COR-L47 (cell line): ENCODE measurements around the gene ADAM12.
"Not testable (repeated sequence)": the region's sequence is repeated elsewhere in the genome, so short reads cannot be mapped to it uniquely, and the experiment has no call there.

ENCODE experiments used
- DNase-seq: peaks from one replicate; lab custom pipeline; 2025; lab: John Stamatoyannopoulos, UW

The ADAM12 gene

DNA sequence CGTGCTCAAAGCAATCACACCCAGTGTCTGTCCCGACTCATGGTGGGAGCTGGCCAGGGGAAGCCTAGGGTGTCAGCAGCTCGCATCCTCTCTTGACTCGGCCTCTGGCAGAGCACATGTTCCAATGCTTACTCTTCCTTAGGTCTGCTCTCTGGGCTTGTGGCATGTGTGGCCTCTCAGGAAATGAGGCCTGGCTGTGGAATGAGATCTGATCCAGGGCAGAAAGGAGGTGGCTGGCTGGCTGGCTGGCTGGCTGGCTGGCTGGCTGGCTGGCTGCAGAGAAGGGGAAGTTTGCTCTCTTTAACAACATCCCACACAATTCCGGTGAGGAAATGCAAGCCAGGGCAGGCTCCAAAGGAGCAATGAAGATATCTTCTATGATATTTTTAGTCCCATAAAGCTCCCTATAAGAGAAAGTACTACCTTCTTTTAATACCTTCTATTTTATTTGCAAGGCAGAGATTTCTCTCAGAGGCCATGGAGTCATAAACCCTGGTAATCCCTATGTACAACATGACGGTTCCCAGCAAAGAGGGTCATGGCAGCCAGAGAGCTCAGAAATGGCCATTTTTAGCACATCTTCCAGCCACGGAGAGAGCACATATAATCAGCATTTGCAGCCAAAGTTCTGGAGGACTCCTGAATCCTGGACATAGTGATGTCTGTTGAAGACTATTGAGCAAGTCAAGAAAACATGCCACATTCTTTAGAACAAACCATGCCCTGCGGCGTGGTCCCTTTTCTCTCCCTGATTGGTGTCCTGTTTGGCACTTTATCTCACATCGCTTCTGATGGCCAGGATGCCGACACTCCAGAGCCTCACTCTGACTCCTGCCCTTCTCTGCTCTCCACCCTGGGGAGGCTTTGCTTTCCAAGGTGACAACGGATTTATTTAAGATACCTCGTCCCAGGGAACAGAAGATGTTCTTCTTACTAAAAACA, 338.2 kb downstream of the ADAM12 start:
- no peak for DNase-seq

DNA sequence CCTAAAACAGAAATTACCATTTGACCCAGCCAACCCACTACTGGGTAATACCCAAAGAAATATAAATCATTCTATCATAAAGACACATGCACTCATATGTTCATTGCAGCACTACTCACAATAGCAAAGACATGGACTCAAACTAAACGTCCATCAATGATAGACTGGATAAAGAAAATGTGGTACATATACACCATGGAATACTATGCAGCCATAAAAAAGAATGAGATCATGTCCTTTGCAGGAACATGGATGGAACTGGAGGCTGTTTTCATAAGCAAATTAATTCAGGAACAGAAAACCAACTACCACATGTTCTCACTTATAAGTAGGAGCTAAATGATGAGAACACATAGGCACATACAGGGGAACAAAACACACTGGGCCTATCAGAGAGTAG, 340.5 kb downstream of the ADAM12 start:
- not testable (repeated sequence) for DNase-seq

DNA sequence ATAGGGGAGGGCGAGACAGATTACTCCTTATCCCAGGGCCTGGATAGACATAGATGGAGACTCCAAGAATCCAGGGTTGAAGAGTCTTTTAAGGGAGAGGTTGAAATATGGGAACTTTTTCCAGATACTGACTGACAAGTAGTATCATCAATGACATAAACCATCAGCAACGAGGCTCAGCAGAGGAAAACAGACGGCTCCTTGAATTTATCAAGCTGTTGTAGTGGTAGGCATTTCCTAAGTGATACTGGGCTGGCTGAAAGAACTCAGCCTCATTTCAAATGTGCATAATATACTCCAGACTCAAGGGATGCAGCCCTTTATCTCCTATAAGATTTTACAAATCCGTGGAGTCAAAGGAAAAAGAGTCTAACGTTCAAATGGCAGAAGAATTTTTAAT, 341.4 kb downstream of the ADAM12 start:
- DNase-seq: no peak

DNA sequence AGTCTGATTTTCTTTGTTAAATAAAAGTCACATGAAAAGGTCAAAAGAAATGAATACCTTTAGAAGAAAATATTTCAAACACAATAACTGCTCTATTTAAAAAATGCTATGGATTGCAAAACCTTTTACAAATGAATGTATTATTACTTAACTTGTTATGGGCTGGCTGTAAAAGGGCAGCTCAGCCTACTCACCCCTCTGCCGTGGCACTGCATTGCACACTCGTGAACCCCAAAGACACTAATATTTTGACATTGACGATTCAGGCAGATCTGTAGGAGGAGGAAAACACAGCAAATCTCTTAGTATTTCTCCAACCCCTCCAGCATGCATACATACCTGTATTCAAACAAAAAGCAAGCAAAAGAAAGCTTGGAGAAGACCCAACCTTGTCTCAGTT, 342.4 kb downstream of the ADAM12 start:
- no peak for DNase-seq

DNA sequence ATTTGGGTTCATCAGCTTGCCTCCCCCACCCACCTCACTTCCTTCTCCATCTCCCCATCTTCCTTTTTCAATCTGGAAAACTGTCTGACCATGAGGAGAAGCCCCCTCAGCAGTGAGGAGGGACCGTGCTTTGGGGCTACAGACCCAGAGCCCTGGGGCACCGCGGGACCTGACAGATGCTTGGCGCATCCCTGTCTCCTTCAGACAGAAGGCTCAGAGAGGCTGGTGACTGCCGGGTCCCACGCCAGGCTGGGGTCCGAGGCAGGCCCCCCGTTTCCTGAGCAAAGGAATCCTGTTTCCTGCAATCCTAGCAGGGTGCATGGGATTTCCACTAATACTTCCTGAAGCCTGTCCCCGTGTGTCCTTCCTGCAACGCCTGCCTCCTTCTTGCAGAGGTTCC, 344.9 kb downstream of the ADAM12 start:
- no peak for DNase-seq

DNA sequence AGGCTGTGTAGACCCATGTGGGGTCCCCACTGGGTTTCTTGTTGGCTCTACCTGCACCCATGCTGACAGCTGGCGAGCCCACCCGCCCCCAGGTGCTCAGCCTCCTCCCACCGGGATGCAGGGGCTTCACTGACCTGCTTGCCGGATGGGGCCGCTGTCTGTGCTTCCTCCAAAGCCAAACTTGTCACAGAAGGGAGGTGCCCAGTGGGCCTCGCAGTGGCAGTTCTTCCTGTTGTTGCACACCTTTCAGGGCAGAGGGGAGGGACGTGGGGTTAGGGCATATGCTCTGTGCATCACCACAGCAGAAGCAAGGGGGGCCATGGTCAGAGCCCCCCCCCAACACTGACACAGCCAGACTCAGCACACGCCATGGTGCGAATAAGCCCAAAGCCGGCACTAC, 345.4 kb downstream of the ADAM12 start:
- no peak for DNase-seq

DNA sequence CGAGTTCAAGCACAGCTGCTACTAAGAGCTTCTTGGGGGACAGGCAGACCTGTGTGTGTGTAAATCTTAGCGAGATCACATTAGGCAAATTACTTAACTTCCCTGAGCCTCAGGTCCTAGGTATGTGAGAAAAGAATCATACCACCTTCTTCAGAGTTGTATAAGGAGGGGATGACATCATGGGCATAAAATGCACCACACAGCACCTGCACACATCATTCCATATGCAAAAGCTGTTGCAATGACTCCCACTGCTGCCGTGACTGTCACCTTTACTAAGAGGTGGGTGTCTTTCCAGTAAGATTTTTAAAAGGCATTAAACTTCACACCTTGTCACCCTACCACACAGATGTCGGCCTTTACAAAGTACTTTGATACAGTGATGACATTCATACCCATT, 345.9 kb downstream of the ADAM12 start:
- no peak for DNase-seq

DNA sequence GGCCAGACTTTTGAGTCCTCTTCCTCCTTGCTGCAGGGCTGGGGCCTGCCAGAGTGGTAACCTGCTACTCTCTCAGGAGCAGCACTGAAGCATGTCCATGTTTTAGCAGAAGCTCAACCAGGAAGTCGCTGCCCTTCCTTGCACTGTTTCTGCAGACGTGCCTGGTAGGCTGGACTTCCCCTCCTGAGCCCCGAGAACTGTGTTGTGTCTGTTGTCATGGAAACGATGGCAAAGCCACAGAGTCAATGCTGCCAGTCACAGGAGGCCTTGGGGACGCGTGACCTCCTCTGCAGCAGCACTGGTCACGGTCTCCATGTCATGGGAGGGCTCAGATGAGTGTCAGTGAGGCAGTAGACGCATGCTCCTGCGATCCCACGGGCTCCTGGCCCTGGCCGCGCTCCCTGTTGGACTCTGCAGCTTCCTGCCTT, 346.5 kb downstream of the ADAM12 start:
- no peak for DNase-seq

DNA sequence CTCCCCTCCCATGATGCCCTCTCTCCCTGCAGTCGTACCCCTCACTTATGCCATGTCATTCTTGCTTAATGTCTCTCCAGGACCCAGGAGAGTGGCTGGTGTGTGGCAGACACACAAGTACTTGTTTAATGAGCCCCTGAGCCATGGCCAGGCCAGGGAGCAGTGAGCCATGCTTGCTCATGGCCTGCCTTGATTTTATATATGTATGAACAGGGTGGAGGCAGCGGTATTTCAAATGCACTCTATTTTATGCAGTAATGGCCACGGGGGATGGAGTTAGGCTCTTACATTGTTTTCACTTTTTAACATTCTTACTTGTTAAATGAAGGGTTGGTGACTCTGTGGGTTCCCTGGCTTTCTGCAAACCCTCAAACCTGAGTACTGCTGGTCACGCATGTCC, 347.2 kb downstream of the ADAM12 start:
- DNase-seq: no peak

DNA sequence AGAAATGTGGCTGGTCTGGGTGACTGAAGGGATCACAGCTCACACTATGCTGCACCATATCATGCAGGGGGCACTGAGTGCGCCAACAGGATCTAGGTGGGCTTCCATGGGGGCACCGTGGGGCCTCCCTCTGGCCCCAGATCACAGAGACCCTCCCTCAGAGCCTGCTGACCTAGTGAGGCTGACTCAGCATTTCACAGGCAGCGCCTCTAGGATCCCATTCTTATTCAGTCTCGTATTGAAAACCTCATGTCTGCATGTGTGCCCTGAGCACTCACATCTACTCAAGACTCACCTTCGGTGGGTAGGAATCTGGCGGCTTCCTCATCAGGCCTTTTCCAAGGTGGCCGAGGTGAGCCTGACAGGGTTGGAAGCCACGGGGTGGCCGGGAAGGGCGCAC, 350.3 kb downstream of the ADAM12 start:
- no peak for DNase-seq

DNA sequence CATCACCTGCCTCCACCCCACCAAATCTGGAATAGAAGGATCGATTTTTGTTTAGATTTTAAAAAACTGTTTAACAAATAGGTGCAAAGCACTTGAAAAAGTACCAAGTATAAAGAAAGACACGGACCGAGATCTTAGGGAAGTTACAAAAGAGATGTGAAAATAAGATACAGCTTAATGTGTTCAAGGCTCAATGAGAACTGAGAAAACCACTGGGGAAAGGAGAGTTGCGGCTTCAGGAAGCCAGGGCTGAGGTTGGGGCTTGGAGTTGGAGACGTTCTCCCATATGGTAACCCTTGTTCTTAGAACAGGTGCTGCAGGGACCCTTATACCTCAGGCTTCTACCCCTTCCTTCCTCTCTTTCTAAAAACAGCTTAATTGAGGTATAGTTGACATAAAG, 351.8 kb downstream of the ADAM12 start:
- no peak for DNase-seq

DNA sequence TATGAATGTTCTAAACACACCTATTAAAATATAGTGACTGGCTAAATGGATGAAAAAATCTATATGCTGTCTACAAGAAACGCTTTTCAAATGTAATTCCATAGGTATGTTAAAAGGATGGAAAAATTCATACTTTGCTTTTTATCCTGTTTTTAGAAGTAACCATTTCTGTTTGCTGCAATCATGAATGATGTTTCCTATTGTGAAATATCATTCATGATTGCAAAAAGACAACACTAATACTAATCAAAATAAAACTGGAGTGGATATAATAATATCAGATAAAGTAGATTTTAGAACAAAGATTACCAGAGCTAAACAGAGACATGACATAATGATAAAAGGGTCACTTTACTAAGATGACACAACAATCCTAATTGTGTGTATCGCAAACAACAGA, 353.7 kb downstream of the ADAM12 start:
- DNase-seq: no peak

DNA sequence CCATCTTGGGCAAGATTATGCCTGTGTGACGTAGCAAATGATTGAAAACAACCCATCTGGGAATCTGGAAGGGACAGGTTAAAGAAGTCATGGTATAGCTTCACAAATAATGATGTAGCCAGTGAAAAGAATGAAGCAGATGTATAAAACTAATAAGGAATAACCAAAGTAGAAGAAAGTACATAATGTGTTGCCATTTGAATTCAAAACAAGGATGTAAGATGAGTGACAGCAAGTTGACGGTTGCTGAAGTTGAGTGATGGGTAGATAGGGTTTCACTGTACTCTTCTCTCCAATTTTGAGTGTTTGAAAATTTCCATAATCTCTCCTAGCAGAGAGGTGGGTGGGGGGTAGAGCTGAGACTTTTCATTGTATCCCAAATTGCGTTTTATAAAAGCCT, 358.3 kb downstream of the ADAM12 start:
- DNase-seq: no peak

DNA sequence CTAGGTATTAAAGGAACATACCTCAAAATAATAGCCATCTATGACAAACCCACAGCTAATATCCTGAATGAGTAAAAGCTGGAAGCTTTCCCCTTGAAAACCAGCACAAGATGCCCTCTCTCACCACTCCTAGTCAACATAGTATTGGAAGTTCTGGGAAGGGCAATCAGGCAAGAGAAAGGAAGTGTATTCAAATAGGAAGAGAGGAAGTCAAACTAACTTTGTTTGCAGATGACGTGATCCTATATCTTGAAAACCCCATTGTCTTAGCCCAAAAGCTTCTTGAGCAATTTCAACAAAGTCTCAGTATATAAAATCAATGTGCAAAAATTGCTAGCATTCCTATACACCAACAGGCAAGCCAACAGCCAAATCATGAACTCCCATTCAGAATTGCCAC, 360.6 kb downstream of the ADAM12 start:
- no peak for DNase-seq

DNA sequence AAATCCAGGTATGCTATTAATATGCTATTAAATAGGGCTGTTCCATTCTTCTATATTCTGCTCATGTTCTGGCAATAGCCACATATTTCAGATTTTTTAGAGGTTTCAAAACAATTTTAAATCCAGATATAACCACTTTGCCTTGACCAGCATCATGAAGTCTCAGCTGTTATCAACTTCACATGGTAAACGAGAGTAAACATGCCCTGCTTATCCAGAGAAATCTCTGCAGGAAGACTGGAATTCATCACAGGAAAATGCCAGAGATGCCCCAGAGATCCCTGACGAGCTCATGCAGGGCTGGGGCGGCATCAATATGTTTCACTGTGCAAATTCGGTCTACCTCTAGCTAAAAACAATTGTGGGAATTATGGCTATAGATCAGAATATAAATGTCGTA, 365.4 kb downstream of the ADAM12 start:
- no peak for DNase-seq

DNA sequence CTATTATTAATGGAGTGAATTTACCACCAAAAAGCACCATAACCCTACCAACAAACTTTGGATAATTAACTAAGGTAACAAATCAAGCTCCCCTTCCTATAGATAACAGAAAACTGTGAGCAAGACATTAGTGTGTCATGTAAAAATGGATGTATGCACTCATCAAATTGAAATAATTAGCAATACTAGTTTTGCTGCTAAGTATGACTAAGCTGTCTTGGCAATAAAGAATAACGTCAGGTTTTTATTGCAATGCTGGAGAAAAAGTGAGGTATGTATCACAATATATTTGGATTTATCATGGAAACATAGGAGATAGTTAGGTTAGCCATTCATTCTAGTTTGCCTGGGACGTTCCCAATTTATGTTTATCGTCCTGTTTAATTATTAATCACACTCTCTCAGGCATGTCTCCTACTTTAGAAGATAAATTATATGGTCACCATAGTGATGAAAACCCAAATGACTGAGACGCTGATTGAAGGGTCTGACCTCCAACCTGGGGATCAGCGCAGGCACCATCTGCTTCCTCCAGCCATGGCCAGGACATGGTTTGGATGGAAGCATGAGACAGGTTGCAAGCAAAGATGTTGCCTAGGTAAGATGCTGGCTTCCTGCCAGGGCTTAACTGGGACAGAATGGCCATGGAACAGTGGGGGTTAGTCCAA, 366.3 kb downstream of the ADAM12 start:
- DNase-seq: no peak

DNA sequence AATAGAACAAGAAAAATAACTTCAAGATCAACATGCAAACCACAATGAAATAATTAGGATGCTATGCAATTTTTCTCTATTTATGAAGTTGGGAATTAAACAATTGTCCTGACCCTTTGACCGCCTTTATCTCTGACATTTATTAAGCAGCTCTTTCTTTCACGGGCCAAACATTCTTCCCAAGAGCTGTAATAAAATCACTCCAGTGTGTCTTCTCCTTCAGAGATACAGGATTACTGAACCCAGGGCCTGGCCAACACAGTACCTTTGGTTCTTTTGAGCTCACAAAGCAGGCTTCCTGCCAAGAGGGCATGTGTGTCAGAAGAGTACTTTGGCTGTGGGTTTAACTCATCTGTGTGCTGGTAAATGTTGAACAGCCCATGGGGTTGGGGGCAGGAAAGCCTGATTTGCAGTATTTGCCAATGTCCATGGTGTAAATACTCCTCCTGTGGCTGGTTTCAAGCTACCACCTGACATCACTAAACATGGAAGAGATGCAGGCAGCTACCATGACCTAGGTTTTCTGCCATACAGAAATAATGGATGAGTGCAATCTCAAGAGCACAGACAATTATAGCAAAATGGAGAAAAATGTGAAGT, 370.2 kb downstream of the ADAM12 start:
- DNase-seq: no peak

DNA sequence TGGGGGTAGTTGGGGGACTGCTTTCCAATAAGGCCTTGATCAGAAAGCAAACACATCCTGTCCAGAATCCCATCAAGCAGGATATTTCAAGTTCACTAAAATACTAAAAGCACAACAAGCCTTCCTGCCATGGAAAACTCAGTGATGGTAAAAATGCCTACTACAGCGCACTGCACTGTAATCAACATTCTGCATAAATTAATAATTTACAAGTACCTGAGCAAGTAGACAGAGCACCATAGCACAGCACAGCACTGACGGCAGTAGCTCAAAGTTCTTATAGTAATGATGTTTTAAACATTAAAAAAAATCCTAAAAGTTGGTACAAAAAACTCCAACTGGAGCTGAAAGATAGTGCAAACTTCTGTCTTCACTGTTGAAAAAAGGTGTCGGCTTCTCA, 371.4 kb downstream of the ADAM12 start:
- DNase-seq: no peak

DNA sequence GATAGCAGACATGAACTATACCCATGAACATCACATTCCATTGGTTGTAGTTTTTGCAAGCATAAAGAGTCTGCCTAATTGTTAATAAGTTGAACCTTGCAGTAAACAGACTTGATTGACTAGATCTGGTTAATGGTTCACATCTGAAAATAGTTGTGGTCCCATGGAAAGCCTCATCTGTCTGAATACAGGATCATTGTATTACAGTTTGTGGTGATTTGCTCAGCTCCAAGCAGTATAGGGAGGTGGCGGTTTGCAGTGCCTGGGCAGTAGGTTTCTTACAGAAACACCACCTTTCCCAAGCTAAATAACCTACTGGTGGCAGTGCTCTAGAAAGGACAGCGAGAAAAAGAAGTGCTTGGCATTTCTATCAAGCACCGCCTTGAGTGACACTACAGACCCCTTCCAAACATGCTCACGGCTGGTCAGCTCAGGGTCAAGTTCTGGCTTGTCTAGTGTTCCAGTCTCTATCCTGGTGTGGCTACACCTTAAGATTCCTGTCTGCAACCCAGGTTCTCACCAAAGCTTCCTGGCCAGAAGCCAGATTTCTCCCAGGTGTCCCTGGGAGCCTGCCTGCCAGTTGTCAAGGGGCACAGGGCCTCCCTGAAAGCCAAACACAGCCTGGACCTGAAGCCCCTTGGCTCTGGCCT, 372.0 kb downstream of the ADAM12 start:
- no peak for DNase-seq

DNA sequence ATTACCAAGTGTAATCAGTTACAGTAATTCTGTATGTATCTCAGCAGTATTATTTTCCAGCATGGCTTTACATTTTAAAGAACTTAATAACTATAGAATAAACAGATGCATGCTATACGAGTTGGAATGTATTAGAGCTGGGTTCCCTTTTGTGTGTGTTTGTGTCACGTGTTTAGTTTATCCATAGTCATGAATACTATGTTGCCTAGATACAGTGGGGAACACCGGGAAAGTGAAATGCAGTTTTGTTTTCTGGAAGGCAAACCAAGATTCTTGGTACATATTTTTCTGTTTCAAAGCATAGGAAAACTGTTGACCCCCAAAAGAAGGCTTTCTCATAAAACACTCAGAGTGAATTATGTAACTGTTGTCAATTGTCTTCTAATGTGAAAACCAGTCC, 372.9 kb downstream of the ADAM12 start:
- DNase-seq: no peak

DNA sequence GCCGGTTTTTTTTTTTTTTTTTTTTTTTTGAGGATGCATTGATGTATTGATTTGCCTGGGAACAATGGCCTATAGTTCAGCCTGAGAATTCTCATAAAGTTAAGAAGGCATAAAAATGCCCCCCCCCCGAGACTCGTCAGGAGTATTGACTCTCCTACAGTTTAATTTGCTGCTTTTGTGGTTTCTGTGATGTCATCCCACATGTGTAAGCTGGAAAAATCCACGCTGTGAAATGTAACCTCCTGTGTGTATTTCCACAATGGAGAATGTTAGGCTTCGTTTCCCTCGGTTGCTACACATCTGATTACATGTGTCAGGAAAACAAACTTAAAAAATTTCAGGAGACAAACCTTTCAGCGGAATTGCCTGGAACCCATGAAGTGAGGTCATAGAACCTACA, 374.0 kb downstream of the ADAM12 start:
- no peak for DNase-seq

DNA sequence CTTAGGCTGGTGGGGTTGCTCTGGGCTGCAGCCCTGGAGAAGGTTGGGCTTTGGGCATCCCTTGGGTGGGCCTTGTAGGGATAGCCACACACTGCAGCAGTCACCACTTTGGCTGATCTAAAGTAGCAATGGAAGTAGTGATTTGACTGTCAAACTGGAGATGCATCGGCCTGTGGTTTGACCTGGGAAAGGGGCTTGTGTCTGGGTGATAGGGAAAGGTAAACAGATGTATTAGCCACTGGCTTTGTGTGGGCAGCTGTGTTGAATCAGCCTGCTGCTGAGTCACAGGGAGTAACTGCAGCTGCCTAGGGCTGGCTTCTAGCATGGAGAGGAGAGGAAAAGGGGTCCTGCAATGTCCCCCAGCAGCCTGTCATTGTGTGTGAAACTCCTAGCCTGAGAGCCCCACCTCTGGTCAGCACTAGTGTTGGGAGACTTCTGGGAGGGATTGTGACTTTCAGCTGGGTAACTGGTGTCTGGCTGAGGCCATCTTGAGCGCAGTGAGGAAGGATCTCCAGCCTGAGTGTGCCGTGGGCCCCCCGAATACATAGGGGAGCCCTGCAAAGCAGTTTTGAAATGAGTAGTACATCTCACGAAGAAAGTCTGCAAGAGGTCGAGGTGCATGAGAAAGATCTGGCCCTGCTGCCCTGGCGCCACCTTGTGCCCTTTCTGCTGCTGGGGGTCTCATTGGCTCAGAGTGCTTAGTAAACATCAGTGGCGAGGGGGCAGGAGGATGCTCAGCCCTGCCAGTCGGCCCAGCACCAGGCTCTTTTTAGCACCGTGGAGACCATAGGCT, 374.6 kb downstream of the ADAM12 start:
- no peak for DNase-seq
